ENCODE data around the gene RETREG2.

RETREG2 gene

DNA sequence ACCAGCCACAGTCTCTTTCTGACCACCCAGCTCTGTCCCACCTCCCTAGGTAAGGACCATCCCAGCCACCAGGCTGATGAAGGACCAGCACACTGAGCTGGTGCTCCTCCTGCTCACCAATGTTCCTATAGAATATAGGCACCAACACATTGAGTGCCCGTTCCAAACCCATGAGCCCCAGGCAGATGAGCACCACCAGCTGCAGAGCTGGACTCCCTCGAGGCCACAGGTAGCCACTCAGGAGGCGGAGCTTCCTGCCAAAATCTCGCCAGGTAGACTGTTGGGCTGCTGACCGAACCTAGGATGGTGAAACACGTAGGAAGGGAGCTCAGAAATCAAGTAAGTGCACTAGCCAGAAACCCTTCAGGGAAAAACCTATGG lies 38.5 kb downstream of the RETREG2 start:
- DNase-seq = no peak

DNA sequence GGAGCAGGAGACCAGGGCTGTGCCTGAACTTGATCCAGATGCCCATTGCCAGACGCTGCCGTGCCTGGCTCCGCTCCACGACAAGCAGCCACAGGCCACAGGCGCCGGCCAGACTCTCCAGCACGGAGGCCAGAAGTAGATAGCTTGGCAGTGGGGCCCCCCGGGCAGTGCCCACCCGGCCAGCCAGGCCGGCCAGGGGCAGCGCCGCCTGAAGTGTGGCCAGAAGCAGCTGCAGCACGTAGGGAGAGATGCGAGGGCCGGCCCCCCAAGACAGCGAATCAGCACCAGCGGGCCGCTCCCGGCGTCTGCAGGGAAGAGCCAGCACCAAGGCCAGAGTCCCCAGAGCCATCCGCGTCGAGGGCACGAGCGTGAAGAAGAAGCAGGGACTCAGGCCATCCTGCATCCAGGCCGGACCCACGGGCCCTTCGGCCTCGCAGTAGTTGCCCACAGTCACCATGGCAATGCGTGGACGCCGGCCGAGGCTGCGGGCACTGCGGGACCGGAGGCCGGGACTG lies 40.2 kb downstream of the RETREG2 start:
- DNase-seq = peak; percentile 80

DNA sequence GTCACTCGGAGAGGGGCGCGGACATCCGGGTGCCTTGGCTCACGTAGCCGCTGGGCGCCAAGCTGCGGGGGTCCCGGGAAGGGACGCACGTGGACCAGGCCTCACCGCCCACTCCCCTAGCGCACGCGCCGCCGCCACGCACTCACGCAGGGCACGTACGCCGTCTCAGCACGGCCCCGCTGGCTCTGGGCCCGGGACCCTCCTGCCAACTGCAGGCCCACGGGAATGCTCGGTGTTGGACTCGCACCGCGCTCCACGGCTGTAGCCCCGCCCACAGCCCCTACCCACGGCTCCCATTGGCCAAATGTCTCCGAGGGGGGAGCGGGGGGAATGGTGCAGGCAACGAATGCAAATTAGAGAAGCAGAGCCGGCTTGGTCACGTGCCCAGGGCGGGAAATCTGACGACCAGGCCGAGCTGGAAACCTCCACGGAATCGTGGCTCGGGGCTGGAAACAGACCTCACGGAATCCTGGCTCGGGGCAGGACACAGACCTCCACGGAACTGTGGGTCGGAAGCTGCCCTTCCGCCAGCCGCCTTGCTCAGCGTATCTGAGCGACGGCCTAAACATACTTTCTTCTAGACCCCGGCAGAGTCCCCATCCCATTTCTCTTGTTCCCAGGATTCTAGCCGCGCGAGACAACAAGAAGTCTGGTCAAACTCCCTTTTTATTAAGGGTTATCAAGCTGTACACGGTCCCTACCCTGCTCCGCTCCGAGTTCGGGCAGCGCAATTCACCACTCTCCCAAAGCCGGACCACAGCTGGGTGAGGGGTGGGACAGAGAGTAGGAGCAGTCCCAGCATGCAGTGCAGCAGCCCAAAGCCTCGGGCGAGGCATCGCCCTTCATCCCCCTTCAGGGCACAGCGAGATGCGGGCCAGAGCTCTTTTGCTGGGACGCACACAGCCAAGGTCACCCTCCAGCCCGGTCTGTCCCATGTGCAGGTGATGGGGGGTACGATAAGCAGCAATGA lies 40.9 kb downstream of the RETREG2 start, which contains the start of gene ABCB6:
TSS of gene ABCB6 (minus strand) at position 227 of the 970 bp plus-strand sequence. CDS start 285 bp downstream, outside the sequence.
- DNase-seq = peak; percentile 95

DNA sequence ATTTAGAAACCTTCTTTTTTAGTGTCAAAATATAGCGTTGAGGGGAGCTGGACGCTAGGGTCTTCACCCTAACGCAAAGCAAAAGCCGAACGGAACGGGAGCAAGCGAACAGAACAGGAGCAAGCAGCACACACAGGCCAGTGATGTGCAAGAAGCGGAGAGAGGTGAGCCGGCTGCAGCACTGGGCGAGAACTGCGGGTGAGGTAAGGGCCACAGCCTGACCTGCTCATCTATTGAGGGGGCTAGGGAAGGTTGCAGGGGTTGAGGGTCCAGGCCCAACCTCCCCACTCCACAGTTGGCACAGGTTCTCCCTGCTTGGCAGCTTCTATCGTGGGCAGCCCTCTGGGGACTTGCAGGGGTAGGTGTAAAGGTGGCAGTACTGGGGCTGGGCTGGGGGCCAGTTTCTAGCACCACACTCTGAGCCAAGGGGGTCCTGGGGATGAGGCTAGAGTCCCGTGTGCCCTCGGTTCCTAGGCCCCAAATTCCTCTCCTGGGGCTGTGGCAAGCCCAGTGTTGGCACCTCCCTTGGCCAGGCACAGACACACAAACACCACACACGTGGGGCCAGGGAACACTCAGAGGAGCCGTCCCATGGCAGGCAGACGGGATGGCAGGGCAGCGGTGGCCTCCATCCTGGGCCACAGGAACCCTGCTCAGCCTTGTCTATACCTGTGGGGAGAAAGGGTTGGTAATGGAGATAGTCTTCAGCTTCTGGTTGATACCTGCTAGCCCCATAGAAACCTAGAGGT lies 41.9 kb downstream of the RETREG2 start:
- DNase-seq = no peak

DNA sequence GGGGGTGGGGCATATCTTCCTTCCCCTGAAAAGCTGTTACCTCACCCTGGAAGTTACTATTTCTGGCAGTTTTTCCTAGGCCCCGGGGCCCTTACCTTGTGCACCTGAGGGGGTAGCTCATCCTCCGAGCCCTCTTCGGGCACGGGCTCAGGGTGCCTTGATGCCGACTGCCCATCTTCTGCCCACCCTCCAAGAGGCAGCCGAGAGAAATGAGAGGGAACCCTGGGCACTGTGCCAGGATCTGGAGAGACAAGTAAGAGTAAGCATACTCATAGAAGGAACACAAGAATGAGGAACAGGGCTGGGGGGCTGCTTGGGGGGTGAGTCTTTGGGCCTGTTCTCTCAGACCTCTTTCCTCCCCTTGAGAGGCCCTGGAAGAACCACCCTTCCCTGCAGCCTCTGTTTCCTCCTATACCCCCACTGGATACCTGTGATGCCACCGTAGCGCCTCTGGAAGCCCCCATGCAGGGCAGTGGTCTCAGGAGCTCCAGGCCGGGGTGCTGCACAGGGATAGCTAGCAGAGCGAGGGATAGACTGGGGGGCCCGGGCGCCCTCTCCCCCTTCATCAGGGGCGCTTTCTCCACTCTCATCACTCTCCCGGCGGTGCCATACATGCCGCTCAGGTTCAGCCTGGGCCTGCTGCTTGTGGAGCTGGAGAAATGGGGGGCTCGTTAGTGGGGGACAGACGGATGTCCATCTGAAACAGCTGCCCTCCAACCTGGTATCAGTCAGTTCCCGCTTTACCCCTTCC lies 42.8 kb downstream of the RETREG2 start:
- DNase-seq = no peak

DNA sequence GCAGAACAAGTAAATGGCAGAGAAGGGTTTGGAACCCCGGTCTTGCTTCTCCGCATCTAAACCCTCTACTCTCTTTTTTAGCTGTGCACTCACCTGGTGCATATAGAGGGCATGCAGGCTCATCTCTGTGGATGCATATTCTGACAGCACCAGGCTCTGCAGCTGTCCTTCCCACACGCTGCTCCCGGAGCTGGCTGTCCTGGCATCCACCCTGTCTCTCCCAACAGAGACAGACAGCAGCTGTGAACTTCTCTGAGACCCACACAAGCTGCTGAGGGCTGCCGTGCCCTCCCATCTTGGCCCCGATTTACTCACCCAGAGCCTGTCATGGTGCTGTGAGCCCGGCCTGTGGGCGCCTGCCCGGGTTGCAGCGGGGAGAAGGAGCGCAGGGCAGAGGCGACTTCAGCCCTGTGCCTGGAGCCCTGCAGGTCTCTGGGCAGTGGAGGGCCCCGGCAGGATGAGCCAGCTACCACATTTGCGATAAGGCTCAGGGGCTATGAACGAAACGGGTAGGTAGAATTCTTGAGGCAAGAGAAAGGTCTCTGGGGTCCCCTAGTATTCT lies 44.0 kb downstream of the RETREG2 start:
- no peak for DNase-seq

DNA sequence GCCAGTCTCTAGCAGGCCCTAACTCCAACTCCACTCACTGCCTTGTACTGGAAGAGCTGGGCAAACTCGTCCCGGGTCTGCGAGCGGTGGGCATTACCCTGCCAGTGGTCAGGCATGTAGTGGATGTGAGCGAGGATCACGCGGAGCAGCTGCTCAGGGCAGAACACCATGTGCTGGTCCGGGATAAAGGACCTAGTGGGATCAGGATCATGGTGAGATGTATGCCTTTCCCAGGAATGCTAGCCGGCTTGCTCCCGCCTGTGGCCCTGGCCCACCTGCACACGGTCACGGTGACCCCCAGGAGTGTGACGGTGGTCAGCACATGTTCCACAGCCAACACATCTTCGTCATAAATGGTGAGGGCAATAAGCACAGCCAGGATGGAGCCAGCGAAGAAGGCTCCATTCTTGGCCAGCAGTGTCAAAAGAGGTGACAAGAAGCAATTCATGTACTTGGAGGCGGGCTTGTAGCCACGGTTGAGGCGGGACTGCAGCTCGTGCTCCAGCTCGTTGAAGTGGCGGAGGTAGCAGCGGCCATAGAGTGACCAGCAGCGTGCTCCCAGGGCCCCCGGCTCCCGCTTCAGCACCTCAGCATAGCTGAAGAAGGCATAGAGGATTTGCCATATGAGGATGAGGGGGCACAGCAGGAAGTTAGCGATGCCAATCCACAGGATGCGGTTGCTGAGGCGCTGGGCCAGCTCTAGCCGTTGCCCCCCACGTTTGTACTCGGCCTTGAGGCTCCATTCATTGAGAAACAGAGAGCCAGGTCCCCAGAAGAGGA lies 45.9 kb downstream of the RETREG2 start:
- DNase-seq = no peak

DNA sequence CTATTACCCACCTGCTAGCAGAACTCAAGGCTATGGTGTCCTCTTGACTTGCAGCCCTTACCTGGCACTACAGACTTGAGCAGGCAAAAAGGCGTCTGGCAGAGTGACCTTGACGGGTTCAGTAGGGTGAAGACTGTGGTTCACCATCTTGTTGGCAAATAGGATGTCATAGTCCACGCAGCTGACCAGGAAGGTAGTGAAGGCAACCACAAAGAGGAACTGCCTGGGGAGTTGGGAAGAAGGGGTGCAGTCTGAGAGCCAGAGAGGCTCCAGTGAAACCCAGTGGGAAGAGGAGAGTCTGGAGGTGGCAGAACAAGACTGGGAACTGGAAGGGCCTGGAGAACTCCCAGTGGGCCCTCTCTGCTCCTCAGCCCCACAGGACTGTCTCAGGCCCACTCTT lies 47.3 kb downstream of the RETREG2 start:
- no peak for DNase-seq

DNA sequence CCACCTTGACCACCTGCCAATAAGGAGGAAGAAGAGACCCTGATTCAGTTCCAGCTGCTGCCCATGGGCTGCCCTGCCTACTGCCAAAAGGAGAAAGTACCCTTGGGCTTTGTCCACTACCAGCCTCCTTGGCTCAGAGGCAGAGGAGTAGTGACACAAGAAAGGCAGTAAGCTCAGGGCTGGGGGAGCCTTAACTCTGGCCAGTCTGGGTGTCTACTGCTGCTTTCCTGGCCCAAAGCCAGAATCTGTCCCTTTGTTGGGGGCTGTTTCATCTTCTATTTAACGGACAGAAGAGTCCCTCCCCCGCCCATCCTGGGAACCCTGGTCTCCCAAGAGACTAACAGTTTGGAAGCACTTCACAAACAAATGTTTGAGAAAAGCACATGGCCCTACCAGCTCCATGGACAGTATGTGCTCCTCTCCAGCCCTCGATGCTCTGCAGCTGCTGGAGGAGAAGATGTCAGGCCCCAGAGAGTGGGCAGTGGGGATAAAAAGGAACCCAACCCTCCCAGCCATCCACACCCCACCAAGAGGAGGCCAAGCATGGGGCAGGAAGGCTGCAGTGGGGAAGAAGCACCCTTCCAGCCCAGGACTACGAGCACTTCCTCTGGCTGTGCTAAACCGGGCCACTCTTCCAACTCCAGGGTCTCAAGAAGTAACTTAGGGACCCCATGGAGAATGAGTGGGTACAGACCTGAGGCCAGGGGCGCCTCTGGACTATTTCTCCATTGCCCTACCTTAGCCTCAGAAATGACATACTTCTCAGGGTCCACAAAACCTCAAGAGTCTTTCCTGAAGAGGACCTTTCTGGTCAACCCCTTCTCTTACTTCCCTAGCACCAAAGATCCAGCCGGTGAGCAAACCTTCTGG lies 50.2 kb downstream of the RETREG2 start:
- peak; percentile 3 for DNase-seq

DNA sequence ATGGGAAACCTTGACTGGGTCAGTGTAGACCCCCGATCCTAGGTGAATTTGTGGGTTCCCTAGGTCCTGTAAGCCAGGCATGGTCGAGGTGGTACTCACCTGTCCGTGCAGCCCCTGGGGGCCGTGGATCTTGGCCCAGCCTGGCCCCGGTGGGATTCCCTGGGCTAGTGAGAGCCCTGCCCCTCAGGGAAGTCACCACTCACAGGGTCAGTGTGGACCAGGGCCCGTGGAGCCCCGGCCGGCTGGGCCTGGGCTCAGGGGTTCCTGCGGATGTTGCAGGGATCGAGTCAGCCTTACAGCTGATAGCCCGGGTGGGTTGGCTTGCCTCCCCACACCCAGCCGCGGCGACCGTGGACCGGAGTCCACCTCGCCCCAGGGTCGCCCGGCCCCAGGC lies 50.8 kb downstream of the RETREG2 start:
- DNase-seq = no peak

DNA sequence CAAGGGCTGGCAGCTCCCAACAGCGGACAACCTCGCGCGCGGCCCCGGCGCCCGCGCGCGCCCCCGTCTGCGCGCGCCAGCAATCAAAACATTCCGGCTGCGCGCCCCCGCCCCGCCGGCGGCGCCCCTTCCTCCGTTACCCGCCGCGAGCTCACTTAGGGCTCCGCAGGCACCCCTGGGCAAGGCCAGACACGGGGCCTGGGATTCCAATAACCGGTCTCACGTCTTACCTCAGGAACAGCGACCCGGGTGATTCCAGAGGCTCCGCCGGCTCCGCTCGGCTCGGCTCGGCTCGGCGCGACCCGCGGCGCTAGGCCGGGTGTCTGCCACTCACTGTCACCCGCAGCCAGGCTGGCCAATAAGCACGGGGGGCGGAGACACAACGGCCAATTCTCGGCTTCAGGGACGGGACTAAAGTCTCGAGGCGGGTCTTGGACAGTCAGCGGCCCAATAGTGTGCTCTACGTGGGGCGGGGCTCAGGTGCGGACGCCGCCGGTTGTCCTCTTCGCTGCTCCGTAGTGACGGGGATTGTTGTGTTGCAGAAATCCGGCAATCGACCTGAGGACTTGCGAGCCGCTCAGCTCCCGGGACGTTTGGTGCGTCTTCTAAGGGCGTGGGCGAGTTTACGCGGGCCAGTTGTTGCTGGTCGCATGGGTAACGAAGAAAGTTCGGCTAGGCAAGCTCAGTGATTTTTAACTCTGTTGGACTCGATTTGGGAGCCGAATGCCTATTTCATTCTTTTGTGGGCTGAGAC lies 51.4 kb downstream of the RETREG2 start, which contains the start of the genes ANKZF1 and ATG9A:
TSS of gene ANKZF1 (plus strand) at position 502 of the 754 bp plus-strand sequence. CDS start 452 bp downstream, outside the sequence.
TSS of gene ATG9A (minus strand) at position 332 of the 754 bp plus-strand sequence. CDS start 1,612 bp downstream, outside the sequence.
- peak; percentile 99 for DNase-seq

DNA sequence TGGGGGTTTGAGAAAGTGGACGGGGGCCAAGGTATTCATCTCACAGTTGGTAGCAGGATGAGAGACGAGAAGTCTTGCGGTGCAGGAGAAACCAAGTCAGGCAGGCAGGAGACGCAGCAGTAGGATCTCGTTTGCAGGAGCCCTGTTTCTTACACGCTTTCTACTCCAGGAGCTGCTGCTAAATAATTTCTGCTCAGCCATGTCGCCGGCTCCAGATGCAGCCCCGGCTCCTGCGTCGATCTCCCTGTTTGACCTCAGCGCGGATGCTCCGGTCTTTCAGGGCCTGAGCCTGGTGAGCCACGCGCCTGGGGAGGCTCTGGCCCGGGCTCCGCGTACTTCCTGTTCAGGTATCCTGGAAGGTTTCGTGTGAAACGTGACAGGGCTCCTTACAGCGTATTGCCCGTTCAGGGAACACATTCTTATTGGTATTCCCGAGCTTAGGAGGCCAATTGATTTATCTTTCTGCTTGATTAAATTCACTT lies 52.0 kb downstream of the RETREG2 start:
- DNase-seq = peak; percentile 74

DNA sequence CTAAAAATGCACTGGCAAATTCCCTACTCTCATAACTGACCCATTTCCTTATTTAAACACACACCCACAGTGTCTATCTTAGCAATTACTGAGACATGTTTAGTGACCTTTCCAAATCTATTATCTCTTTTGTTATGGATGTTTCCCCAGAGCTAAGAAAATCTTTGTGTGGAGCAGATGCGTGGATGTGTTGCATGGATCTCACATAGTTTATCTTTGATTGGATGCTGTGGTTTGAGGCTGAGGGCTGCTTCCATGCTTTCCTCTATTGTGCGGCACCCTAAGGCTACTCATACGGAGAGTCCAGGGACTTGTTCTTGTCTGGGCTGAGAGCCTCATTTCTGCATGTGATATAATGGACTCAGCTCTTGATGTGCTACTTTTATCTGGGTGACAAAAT lies 56.3 kb downstream of the RETREG2 start:
- no peak for DNase-seq

All from fibroblast of skin of back (primary cell).